SU-DHL-6 (cell line): ENCODE measurements around the gene ZMAT3.

Experiments used
- H2AFZ ChIP-seq: fragments of 200-600 bp; sonication (generic); 2 replicates; pipeline ENCODE4 v1.6.1; 2014; ENCODE audit warnings: low read depth, mild to moderate bottlenecking, moderate library complexity, mixed read lengths, antibody characterized with exemption, low read length; ENCODE audit not compliant: severe bottlenecking
- H3F3A ChIP-seq: fragments of 200-600 bp; shearing (Covaris generic); 2 replicates; pipeline ENCODE4 v1.6.0; 2016; ENCODE audit warnings: antibody characterized with exemption, mild to moderate bottlenecking; ENCODE audit not compliant: insufficient read depth
- H3K27ac ChIP-seq: fragments of 200-600 bp; sonication (generic); 2 replicates; pipeline ENCODE4 v1.5.1; 2016; ENCODE audit warnings: low read depth, mild to moderate bottlenecking, low read length, moderate library complexity, mixed read lengths
- H3K27me3 ChIP-seq: fragments of 200-600 bp; sonication (generic), shearing (Covaris generic); 2 replicates; pipeline ENCODE4 v1.6.0; 2014; ENCODE audit warnings: mild to moderate bottlenecking, low read length
- H3K36me3 ChIP-seq: fragments of 200-600 bp; sonication (generic); 2 replicates; pipeline ENCODE4 v1.6.1; 2014; ENCODE audit warnings: mild to moderate bottlenecking, low read length, mixed read lengths
- H3K4me2 ChIP-seq: fragments of 300-600, 200-600 bp; shearing (Covaris generic), sonication (generic); 2 replicates; pipeline ENCODE4 v1.6.0; 2014; ENCODE audit warnings: low read length, low read depth, mild to moderate bottlenecking; ENCODE audit not compliant: poor library complexity, severe bottlenecking
- H3K4me3 ChIP-seq: fragments of 200-600 bp; sonication (generic); 2 replicates; pipeline ENCODE4 v1.5.1; 2014; ENCODE audit warnings: antibody characterized with exemption, low read length, mild to moderate bottlenecking, mixed read lengths; ENCODE audit not compliant: insufficient read depth, poor library complexity, severe bottlenecking
- H3K79me2 ChIP-seq: fragments of 200-600 bp; sonication (generic); 2 replicates; pipeline ENCODE4 v1.6.1; 2014; ENCODE audit warnings: mild to moderate bottlenecking, low read length, moderate library complexity; ENCODE audit not compliant: insufficient read depth
- H3K9ac ChIP-seq: fragments of 200-600 bp; sonication (generic); 2 replicates; pipeline ENCODE4 v1.7.0; 2014; ENCODE audit warnings: mild to moderate bottlenecking, low read length
- H3K9me2 ChIP-seq: fragments of 200-600 bp; sonication (generic); replicated peaks from 2 replicates; pipeline ENCODE4 v1.6.1; 2014; ENCODE audit warnings: low read length; ENCODE audit not compliant: insufficient read depth
- H3K9me3 ChIP-seq: fragments of 200-600 bp; sonication (generic); 2 replicates; pipeline ENCODE4 v1.6.1; 2014; ENCODE audit warnings: low read length, mixed read lengths; ENCODE audit not compliant: insufficient read depth
- H4K20me1 ChIP-seq: fragments of 200-600 bp; sonication (generic); 2 replicates; pipeline ENCODE4 v1.6.1; 2014; ENCODE audit warnings: low read depth, mild to moderate bottlenecking, antibody characterized with exemption, low read length, moderate library complexity, mixed read lengths
- CTCF ChIP-seq: fragments of 200-600 bp; sonication (generic); IDR thresholded peaks from one replicate; pipeline ENCODE4 v1.5.1; 2017; ENCODE audit warnings: antibody characterized with exemption, mild to moderate bottlenecking, low read length, moderate library complexity; ENCODE audit not compliant: insufficient read depth, poor library complexity, severe bottlenecking
- EZH2phosphoT487 ChIP-seq: fragments of 200-600 bp; sonication (generic), shearing (Covaris generic); conservative IDR thresholded peaks from 2 replicates; pipeline ENCODE4 v1.6.1; 2018; ENCODE audit warnings: mild to moderate bottlenecking, antibody characterized with exemption, low read length, moderate library complexity, mixed read lengths

The ZMAT3 gene

GRCh38 chr3:179018808-179019207 lies 52.8 kb downstream of the ZMAT3 start:
- no peaks in the 10 kb centered on the region for H3K36me3 ChIP-seq

GRCh38 chr3:179016979-179017670 lies 54.5 kb downstream of the ZMAT3 start:
- no peak overlapping the region for H3K9ac ChIP-seq
- no peak overlapping the region for H3K4me2 ChIP-seq
- H3K36me3 ChIP-seq: no peaks in the 10 kb centered on the region
- no peaks in the 10 kb centered on the region for H3K9me3 ChIP-seq
- no peaks in the 10 kb centered on the region for H3K27me3 ChIP-seq
- no peaks in the 10 kb centered on the region for H3K79me2 ChIP-seq
- H4K20me1 ChIP-seq: no peaks in the 10 kb centered on the region
- TF ChIP-seq CTCF (no peak), EZH2phosphoT487 (no peak)
- 0 out of 2 replicates have a peak, but pooled peaks cover 4% of the 10 kb centered on the region for H3F3A ChIP-seq
- H3K9me2 ChIP-seq: no peaks in the 10 kb centered on the region
- no peak overlapping the region for H3K27ac ChIP-seq
- no peak overlapping the region for H3K4me3 ChIP-seq
- H2AFZ ChIP-seq: no peak overlapping the region

More at GRCh38 chr3:179018808-179019207, 52.8 kb downstream of the ZMAT3 start:
- Histone ChIP-seq H3K27me3 (no peaks in the 10 kb centered on the region), H3K9me2 (no peaks in the 10 kb centered on the region), H3K9ac (no peak overlapping the region), H2AFZ (no peak overlapping the region), H3K4me3 (no peak overlapping the region), H4K20me1 (no peaks in the 10 kb centered on the region), H3K9me3 (no peaks in the 10 kb centered on the region), H3K79me2 (no peaks in the 10 kb centered on the region), H3K27ac (no peak overlapping the region), H3K4me2 (no peak overlapping the region), H3F3A (0 out of 2 replicates have a peak, but pooled peaks cover 4% of the 10 kb centered on the region)
- no peak for TF ChIP-seq CTCF
- TF ChIP-seq EZH2phosphoT487: no peak

GRCh38 chr3:179015551-179016020 lies 56.0 kb downstream of the ZMAT3 start:
- H3K27ac ChIP-seq: no peak overlapping the region
- H3K9ac ChIP-seq: no peak overlapping the region
- no peaks in the 10 kb centered on the region for H3K79me2 ChIP-seq
- 0 out of 2 replicates have a peak, but pooled peaks cover 4% of the 10 kb centered on the region for H3F3A ChIP-seq
- no peak overlapping the region for H3K4me3 ChIP-seq
- no peaks in the 10 kb centered on the region for H3K9me2 ChIP-seq
- no peak for TF ChIP-seq EZH2phosphoT487
- peak; percentile 74 for TF ChIP-seq CTCF
- H3K36me3 ChIP-seq: no peaks in the 10 kb centered on the region
- H3K9me3 ChIP-seq: no peaks in the 10 kb centered on the region
- no peaks in the 10 kb centered on the region for H4K20me1 ChIP-seq
- no peak overlapping the region for H2AFZ ChIP-seq
- no peaks in the 10 kb centered on the region for H3K27me3 ChIP-seq
- H3K4me2 ChIP-seq: peak overlapping the region; percentile 11
